Upper lobe of right lung (tissue), 1 donor: Measurements from ENCODE around the gene CDC45. TPM values are rescaled to one million over a fixed set of nuclear protein-coding genes. Genes with fewer than 3 reads are reported as not detected.

Source experiments
- ATAC-seq: fragments of 200-7000 bp; cut with Tn5 transposase; one replicate; pipeline ENCODE4 v1.9.1; 2020; ENCODE audit warnings: mild to moderate bottlenecking, moderate library complexity
- DNase-seq: peaks from one replicate; pipeline ENCODE4 v3.0.0-alpha.2; 2020
- H3K27ac ChIP-seq: fragments of 200-600 bp; one replicate; pipeline ENCODE4 v1.8.0; 2022
- H3K27me3 ChIP-seq: fragments of 200-600 bp; one replicate; pipeline ENCODE4 v1.8.0; 2022; ENCODE audit warnings: mild to moderate bottlenecking
- H3K36me3 ChIP-seq: fragments of 200-600 bp; one replicate; pipeline ENCODE4 v1.8.0; 2022
- H3K4me1 ChIP-seq: fragments of 200-600 bp; one replicate; pipeline ENCODE4 v1.8.0; 2022
- H3K4me3 ChIP-seq: fragments of 200-600 bp; one replicate; pipeline ENCODE4 v1.8.0; 2022; ENCODE audit warnings: mild to moderate bottlenecking
- H3K9me3 ChIP-seq: fragments of 200-600 bp; one replicate; pipeline ENCODE4 v1.8.0; 2022
- CTCF ChIP-seq: fragments of 200-600 bp; IDR thresholded peaks from one replicate; pipeline ENCODE4 v1.8.0; 2022; ENCODE audit warnings: antibody characterized with exemption
- intact Hi-C: fragments of 100-400 bp; cut with DNase I; formaldehyde crosslinking; loops from one replicate; pipeline ENCODE4 v1.11.0; 2022
- total RNA-seq: library from RNA; stranded (reverse); fragmentation: NEBNext Ultra II Directional; extraction: Animal tissue kit (Norgen Biotek cat#: 25700); gene quantifications from one replicate; pipeline ENCODE4 v1.2.1, GENCODE V29; 2021
- donor health status: DM: no; HTN: yes; CAD: no; lungs with severe emphysema.

Gene CDC45
- total RNA-seq, 1 donor from 2014 or later, result 0.58 TPM

GRCh38 chr22:19496324-19496630 lies 16.6 kb downstream of the CDC45 start:
- ATAC-seq (no peak), DNase-seq (no peak)
- Histone ChIP-seq H3K27ac (no peak overlapping the region), H3K36me3 (no peaks in the 10 kb centered on the region), H3K9me3 (no peaks in the 10 kb centered on the region), H3K27me3 (no peaks in the 10 kb centered on the region), H3K4me1 (no peaks in the 10 kb centered on the region), H3K4me3 (no peak overlapping the region)
- no peak for TF ChIP-seq CTCF
- intact Hi-C loops, result no loop called here

DNA sequence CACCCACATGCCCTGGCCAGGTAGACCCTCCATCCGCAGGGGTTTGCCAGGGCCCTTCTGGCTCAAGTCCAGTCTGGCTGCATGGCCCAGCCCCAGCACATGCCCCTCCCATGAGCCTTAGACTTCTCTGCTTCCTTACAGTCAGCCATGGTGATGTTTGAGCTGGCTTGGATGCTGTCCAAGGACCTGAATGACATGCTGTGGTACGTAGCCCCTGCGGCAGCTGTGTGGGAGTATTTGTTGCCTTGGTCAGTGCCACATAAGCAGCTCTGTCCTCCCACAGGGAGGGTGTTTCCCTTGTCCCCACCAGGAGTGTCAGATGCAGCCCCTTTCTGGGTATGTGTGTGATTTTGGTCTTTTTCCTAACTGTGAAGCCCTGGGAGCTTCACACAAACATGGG lies 17.5 kb downstream of the CDC45 start:
- intact Hi-C loops, result no loop called here
- Histone ChIP-seq H3K36me3 (no peaks in the 10 kb centered on the region), H3K9me3 (no peaks in the 10 kb centered on the region), H3K4me3 (no peak overlapping the region), H3K27me3 (no peaks in the 10 kb centered on the region), H3K27ac (no peak overlapping the region), H3K4me1 (no peaks in the 10 kb centered on the region)
- TF ChIP-seq CTCF, result no peak
- ATAC-seq (peak; percentile 17), DNase-seq (no peak)

DNA sequence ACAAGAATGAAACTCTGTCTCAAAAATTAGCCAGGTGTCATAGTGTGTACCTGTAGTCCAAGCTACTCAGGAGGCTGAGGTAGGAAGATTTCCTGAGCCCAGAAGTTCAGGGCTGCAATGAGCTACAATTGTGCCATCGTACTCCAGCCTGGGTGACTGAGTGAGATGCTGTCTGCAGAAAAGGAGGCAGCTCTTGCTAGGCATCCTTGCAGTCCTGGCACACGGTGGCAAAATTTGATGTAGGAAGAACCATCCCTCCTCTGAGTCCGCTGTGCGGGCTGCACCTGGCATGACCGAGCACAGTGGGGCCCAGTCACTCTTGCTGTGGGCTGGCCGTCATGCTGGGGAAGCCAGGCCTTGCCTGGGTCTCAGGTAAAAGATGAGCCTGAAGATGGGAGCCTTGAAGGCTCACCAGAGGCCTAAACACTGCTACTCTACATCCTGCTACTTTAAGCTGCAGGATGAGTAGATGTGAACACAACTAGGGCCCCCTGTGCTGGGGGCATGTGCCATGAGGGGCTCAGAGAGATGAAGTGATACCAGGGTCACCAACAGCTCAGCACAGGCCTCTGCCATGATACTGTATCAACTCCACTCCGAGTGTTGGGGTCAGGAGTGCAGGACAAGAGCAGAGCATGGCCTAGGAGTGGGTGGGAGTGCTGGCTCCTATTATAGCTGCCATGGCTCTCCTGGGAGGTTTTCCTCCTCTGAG lies 18.6 kb downstream of the CDC45 start:
- DNase-seq (no peak), ATAC-seq (no peak)
- intact Hi-C loops, result no loop called here
- Histone ChIP-seq H3K27ac (no peak overlapping the region), H3K4me3 (no peak overlapping the region), H3K36me3 (no peaks in the 10 kb centered on the region), H3K27me3 (no peaks in the 10 kb centered on the region), H3K4me1 (no peaks in the 10 kb centered on the region), H3K9me3 (no peaks in the 10 kb centered on the region)
- TF ChIP-seq CTCF, result no peak

DNA sequence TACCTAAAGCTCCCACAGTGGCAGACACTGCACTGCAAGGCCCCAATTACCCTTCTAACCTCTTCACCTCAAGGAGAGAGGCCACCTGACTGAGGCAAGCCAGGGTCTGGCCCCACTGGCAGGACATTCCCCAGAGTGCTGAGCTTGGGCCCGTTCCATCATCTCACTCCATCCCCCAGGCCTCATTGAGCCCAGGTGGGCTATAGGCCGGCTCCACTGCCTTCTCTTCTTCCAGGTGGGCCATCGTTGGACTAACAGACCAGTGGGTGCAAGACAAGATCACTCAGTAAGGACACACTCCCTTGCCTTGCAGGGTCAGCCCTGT lies 19.1 kb downstream of the CDC45 start:
- Histone ChIP-seq H3K4me3 (no peak overlapping the region), H3K27me3 (no peaks in the 10 kb centered on the region), H3K27ac (no peak overlapping the region), H3K9me3 (no peaks in the 10 kb centered on the region), H3K36me3 (no peaks in the 10 kb centered on the region), H3K4me1 (no peaks in the 10 kb centered on the region)
- intact Hi-C loops, result no loop called here
- DNase-seq, result no peak
- no peak for TF ChIP-seq CTCF
- no peak for ATAC-seq

DNA sequence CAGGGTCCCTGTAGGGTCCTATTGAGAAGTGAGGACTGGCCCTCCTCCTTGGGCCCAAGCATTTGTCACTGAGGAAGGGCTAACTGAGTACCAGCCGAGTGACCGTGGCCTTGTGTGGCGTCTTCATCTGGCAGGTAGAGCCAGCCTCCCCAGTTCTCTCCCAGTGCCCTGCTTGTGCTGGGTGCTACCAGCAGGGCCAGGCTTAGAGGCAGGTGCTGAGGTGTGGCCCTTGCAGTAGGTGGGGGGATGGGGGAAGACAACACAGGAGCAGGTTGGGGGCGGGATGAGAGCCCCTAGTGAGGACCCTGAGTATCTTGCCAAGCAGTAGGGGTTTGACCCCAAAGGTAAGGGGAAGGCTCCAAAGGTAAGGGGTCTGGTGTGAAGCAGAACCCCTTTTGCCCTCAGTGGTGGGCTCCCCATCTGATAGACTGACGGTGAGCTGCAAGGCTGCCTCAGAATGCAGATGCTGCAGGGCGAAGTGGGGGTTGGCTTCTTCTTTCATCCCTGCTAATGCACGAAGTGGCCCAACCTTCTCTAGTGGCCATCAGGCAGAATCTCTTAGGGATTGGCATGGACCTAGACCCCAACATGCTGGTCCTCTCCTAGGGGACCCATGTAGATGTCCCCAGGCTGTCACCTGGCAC lies 19.6 kb downstream of the CDC45 start:
- no peak overlapping the region for H3K27ac ChIP-seq
- H3K9me3 ChIP-seq, result no peaks in the 10 kb centered on the region
- intact Hi-C loops, result no loop called here

More for the DNA sequence above, 19.6 kb downstream of the CDC45 start:
- Histone ChIP-seq H3K4me1 (no peaks in the 10 kb centered on the region), H3K4me3 (no peak overlapping the region), H3K27me3 (no peaks in the 10 kb centered on the region), H3K36me3 (no peaks in the 10 kb centered on the region)
- no peak for DNase-seq
- ATAC-seq, result no peak
- no peak for TF ChIP-seq CTCF
